CD4-positive, alpha-beta memory T cell (primary cell): ENCODE results near the gene GIT2. TPM values are rescaled to one million over a fixed set of nuclear protein-coding genes. Genes with fewer than 3 reads are reported as not detected.
"Not testable (repeated sequence)": the region's sequence is repeated elsewhere in the genome, so short reads cannot be mapped to it uniquely, and the experiment has no call there.

ENCODE experiments used
- CTCF ChIA-PET: fragments of 350-600 bp; sonication (Branson Sonifier 250); formaldehyde crosslinking; loops from one replicate; lab custom pipeline; 2021; ENCODE audit warnings: inconsistent platforms; ENCODE audit not compliant: partially characterized antibody; lab: Charles Lee
- POLR2A ChIA-PET: fragments of 350-600 bp; sonication (Branson Sonifier 250); formaldehyde crosslinking; loops from one replicate; lab custom pipeline; 2021; ENCODE audit not compliant: partially characterized antibody; lab: Charles Lee
- DNase-seq, 5 donors: peaks; one replicate each; pipeline versions ENCODE4 v3.0.0 to v3.0.0-alpha.2; 2020 to 2022; ENCODE audit warnings: mixed read lengths in 1 of 5
- H3K27ac ChIP-seq: one replicate; pipeline ENCODE4 v1.7.0; 2013; ENCODE audit warnings: low read depth, low read length
- H3K27me3 ChIP-seq: 2 replicates; pipeline ENCODE4 v1.7.0; 2013; ENCODE audit warnings: mild to moderate bottlenecking, low read length, moderate library complexity; ENCODE audit not compliant: insufficient read depth
- H3K36me3 ChIP-seq: 2 replicates; pipeline ENCODE4 v1.7.0; 2013; ENCODE audit warnings: mild to moderate bottlenecking, low read length, moderate library complexity; ENCODE audit not compliant: insufficient read depth
- H3K4me1 ChIP-seq: 2 replicates; pipeline ENCODE4 v1.7.0; 2013; ENCODE audit warnings: mild to moderate bottlenecking, low read length, moderate library complexity; ENCODE audit not compliant: insufficient read depth
- H3K4me3 ChIP-seq, 2 donors: one replicate each; pipeline ENCODE4 v1.7.0; 2013; ENCODE audit warnings: low read length in 2 of 2, mild to moderate bottlenecking in 1 of 2
- H3K9me3 ChIP-seq, 2 donors: one replicate each; pipeline ENCODE4 v1.7.0; 2013; ENCODE audit warnings: low read length in 2 of 2, control low read depth in 1 of 2; ENCODE audit not compliant: control insufficient read depth in 1 of 2
- H3K27ac Mint-ChIP-seq, 7 donors: one replicate each; pipeline ENCODE4 v1.8.0; 2020 to 2021; ENCODE audit warnings: mixed read lengths in 7 of 7, mild to moderate bottlenecking in 6 of 7, inconsistent platforms in 3 of 7, moderate library complexity in 3 of 7
- H3K27me3 Mint-ChIP-seq, 2 donors: one replicate each; pipeline ENCODE4 v1.8.0; 2020 to 2021; ENCODE audit warnings: mixed read lengths in 2 of 2
- H3K36me3 Mint-ChIP-seq, 2 donors: one replicate each; pipeline ENCODE4 v1.8.0; 2020 to 2021; ENCODE audit warnings: mixed read lengths in 2 of 2, inconsistent platforms in 1 of 2, mild to moderate bottlenecking in 1 of 2
- H3K4me1 Mint-ChIP-seq, 4 donors: one replicate each; pipeline ENCODE4 v1.8.0; 2020 to 2021; ENCODE audit warnings: mixed read lengths in 4 of 4, mild to moderate bottlenecking in 1 of 4
- H3K4me3 Mint-ChIP-seq, 8 donors: one replicate each; pipeline ENCODE4 v1.8.0; 2020 to 2021; ENCODE audit warnings: mixed read lengths in 8 of 8, mild to moderate bottlenecking in 7 of 8, moderate library complexity in 6 of 8, inconsistent platforms in 3 of 8
- H3K9me3 Mint-ChIP-seq, 8 donors: one replicate each; pipeline ENCODE4 v1.8.0; 2020 to 2021; ENCODE audit warnings: mixed read lengths in 8 of 8, mild to moderate bottlenecking in 5 of 8, inconsistent platforms in 3 of 8, moderate library complexity in 1 of 8
- intact Hi-C: fragments of 100-400 bp; cut with micrococcal nuclease; formaldehyde crosslinking; loops from one replicate; pipeline ENCODE4 v1.15.1; 2023
- polyA plus RNA-seq, 2 donors: library from polyadenylated mRNA; unstranded; fragments of 300-500 nt; fragmentation: Illumina TruSeq; gene quantifications; one replicate each; pipeline ENCODE4 v1.2.3, GENCODE V29; 2021
- total RNA-seq, 2 experiments: library from RNA; stranded (reverse); gene quantifications; one replicate each; pipeline ENCODE4 v1.2.3, GENCODE V29; 2021

The GIT2 gene
- total and polyA plus RNA-seq, 4 experiments from 2014 or later, result 83.1 to 149 (median 118) TPM

- CTCF ChIA-PET, result no interaction called here
- Mint-ChIP-seq H3K9me3 (no peaks in the 10 kb centered on the region), H3K36me3 (peaks cover 44 to 67% of the 10 kb centered on the region in 2 donors), H3K27me3 (no peaks in the 10 kb centered on the region), H3K4me3 (no peak overlapping the region), H3K27ac (peak overlapping the region in 3 of 7 donors; percentile 27 to 66 (median 41)), H3K4me1 (peaks cover 16 to 50% (median 34%) of the 10 kb centered on the region in 4 donors)
- Histone ChIP-seq H3K36me3 (peaks cover 63% of the 10 kb centered on the region), H3K4me3 (no peak overlapping the region), H3K27ac (no peak overlapping the region), H3K9me3 (no peaks in the 10 kb centered on the region), H3K27me3 (no peaks in the 10 kb centered on the region), H3K4me1 (peaks cover 29% of the 10 kb centered on the region)
- intact Hi-C loops, result no loop called here
- POLR2A ChIA-PET, result interaction anchor here (0.6 to 2.0 kb wide), 4 partner anchors 11 to 749 kb away, joined by 3 to 4 read pairs (median 4); partner anchors contain the start of gene ANKRD13A
- no peak for DNase-seq
Measured at GRCh38 chr12:109987615-109988014, 8.6 kb downstream of the GIT2 start.

- peaks cover 20 to 49% (median 34%) of the 10 kb centered on the region in 4 donors for H3K4me1 Mint-ChIP-seq
- Histone ChIP-seq H3K36me3 (peaks cover 68% of the 10 kb centered on the region), H3K4me1 (peaks cover 29% of the 10 kb centered on the region)
- H3K9me3 ChIP-seq, DNase-seq, H3K9me3 Mint-ChIP-seq, H3K27ac ChIP-seq, intact Hi-C loops, H3K4me3 Mint-ChIP-seq, H3K27me3 ChIP-seq, H3K4me3 ChIP-seq, CTCF ChIA-PET, H3K27me3 Mint-ChIP-seq: not testable (repeated sequence)
- POLR2A ChIA-PET, result interaction anchor here (0.7 kb wide), 1 partner anchor 19 kb away, joined by 4 read pairs; no protein-coding TSS in a partner anchor
- H3K27ac Mint-ChIP-seq, result peak overlapping the region in 1 of 7 donors; percentile 32
- H3K36me3 Mint-ChIP-seq, result peaks cover 51 to 72% of the 10 kb centered on the region in 2 donors
Measured at GRCh38 chr12:109986236-109986635, 9.9 kb downstream of the GIT2 start.

- peak overlapping the region in 5 of 7 donors; percentile 31 to 88 (median 52) for H3K27ac Mint-ChIP-seq
- Histone ChIP-seq H3K4me3 (no peak overlapping the region), H3K36me3 (peaks cover 62% of the 10 kb centered on the region), H3K27ac (no peak overlapping the region), H3K9me3 (no peaks in the 10 kb centered on the region), H3K4me1 (peaks cover 39% of the 10 kb centered on the region), H3K27me3 (no peaks in the 10 kb centered on the region)
- ChIA-PET CTCF (interaction anchor here (0.8 to 1.4 kb wide), 2 partner anchors 10 to 31 kb away, joined by 3 to 4 read pairs; no protein-coding TSS in a partner anchor), POLR2A (interaction anchor here (1.9 to 3.5 kb wide), 2 partner anchors 11 to 16 kb away, joined by 4 to 23 read pairs; partner anchors contain the start of gene ANKRD13A)
- H3K36me3 Mint-ChIP-seq, result peaks cover 55 to 69% of the 10 kb centered on the region in 2 donors
- H3K4me3 Mint-ChIP-seq, result no peak overlapping the region
- H3K4me1 Mint-ChIP-seq, result peaks cover 20 to 47% (median 39%) of the 10 kb centered on the region in 4 donors
- no peaks in the 10 kb centered on the region for H3K9me3 Mint-ChIP-seq
- intact Hi-C loops, result no loop called here
- no peak for DNase-seq
- H3K27me3 Mint-ChIP-seq, result no peaks in the 10 kb centered on the region
Measured at GRCh38 chr12:109983432-109984142, 12.6 kb downstream of the GIT2 start.

- Histone ChIP-seq H3K4me1 (peaks cover 33% of the 10 kb centered on the region), H3K27me3 (no peaks in the 10 kb centered on the region), H3K27ac (peak overlapping the region; percentile 47), H3K36me3 (peaks cover 50% of the 10 kb centered on the region), H3K9me3 (no peaks in the 10 kb centered on the region), H3K4me3 (no peak overlapping the region)
- peak overlapping the region in 6 of 7 donors; percentile 31 to 91 (median 76) for H3K27ac Mint-ChIP-seq
- peaks cover 58 to 67% of the 10 kb centered on the region in 2 donors for H3K36me3 Mint-ChIP-seq
- H3K4me3 Mint-ChIP-seq, result peak overlapping the region in 4 of 8 donors; percentile 4 to 71 (median 43)
- no peaks in the 10 kb centered on the region for H3K27me3 Mint-ChIP-seq
- ChIA-PET POLR2A (interaction anchor here (1.8 to 2.1 kb wide), 2 partner anchors 17 to 22 kb away, joined by 6 to 14 read pairs; partner anchors contain the start of gene ANKRD13A), CTCF (no interaction called here)
- H3K4me1 Mint-ChIP-seq, result peaks cover 26 to 51% (median 43%) of the 10 kb centered on the region in 4 donors
- no peak for DNase-seq
- intact Hi-C loops, result no loop called here
- H3K9me3 Mint-ChIP-seq, result no peaks in the 10 kb centered on the region
Measured at GRCh38 chr12:109982210-109982609, 14.0 kb downstream of the GIT2 start.

GRCh38 chr12:109981311-109981710 lies 14.9 kb downstream of the GIT2 start:
- H3K4me1 Mint-ChIP-seq, result peaks cover 26 to 51% (median 43%) of the 10 kb centered on the region in 4 donors
- DNase-seq, result peak in 4 of 5 donors; percentile 54 to 89 (median 62)
- Histone ChIP-seq H3K9me3 (no peaks in the 10 kb centered on the region), H3K36me3 (peaks cover 56% of the 10 kb centered on the region), H3K27ac (peak overlapping the region; percentile 47), H3K4me1 (peaks cover 33% of the 10 kb centered on the region), H3K4me3 (no peak overlapping the region), H3K27me3 (no peaks in the 10 kb centered on the region)
- no peaks in the 10 kb centered on the region for H3K9me3 Mint-ChIP-seq
- H3K27ac Mint-ChIP-seq, result peak overlapping the region; percentile 61 to 91 (median 76)
- ChIA-PET POLR2A (interaction anchor here (1.0 to 2.1 kb wide), 5 partner anchors 11 to 23 kb away, joined by 5 to 14 read pairs (median 6); partner anchors contain the start of genes ANKRD13A and GIT2), CTCF (interaction anchor here (0.7 to 1.0 kb wide), 5 partner anchors 12 to 127 kb away, joined by 3 read pairs; no protein-coding TSS in a partner anchor)
- no peaks in the 10 kb centered on the region for H3K27me3 Mint-ChIP-seq
- peak overlapping the region in 4 of 8 donors; percentile 26 to 71 (median 50) for H3K4me3 Mint-ChIP-seq
- peaks cover 62 to 72% of the 10 kb centered on the region in 2 donors for H3K36me3 Mint-ChIP-seq
- intact Hi-C loops, result loop anchor here (1.0 kb wide), 1 partner anchor 13 kb away; no protein-coding TSS in a partner anchor

GRCh38 chr12:109972821-109973220 lies 23.3 kb downstream of the GIT2 start:
- DNase-seq, result no peak
- Histone ChIP-seq H3K4me1 (peaks cover 28% of the 10 kb centered on the region), H3K27me3 (no peaks in the 10 kb centered on the region), H3K9me3 (no peaks in the 10 kb centered on the region), H3K4me3 (no peak overlapping the region), H3K36me3 (peaks cover 24% of the 10 kb centered on the region), H3K27ac (peak overlapping the region; percentile 20)
- H3K27ac Mint-ChIP-seq, result peak overlapping the region in 5 of 7 donors; percentile 13 to 97 (median 88)
- H3K4me1 Mint-ChIP-seq, result peaks cover 13 to 31% (median 19%) of the 10 kb centered on the region in 4 donors
- ChIA-PET CTCF (no interaction called here), POLR2A (interaction anchor here (0.6 to 1.1 kb wide), 3 partner anchors 12 to 119 kb away, joined by 3 to 4 read pairs (median 3); no protein-coding TSS in a partner anchor)
- intact Hi-C loops, result no loop called here
- H3K36me3 Mint-ChIP-seq, result peaks cover 43 to 58% of the 10 kb centered on the region in 2 donors
- no peaks in the 10 kb centered on the region for H3K27me3 Mint-ChIP-seq
- no peak overlapping the region for H3K4me3 Mint-ChIP-seq
- peaks cover 0 to 2% (median 0%) of the 10 kb centered on the region in 8 donors for H3K9me3 Mint-ChIP-seq

- Mint-ChIP-seq H3K27ac (peak overlapping the region in 2 of 7 donors; percentile 42 to 88), H3K9me3 (peaks cover 0 to 2% (median 0%) of the 10 kb centered on the region in 8 donors), H3K4me3 (peak overlapping the region in 4 of 8 donors; percentile 15 to 71 (median 26)), H3K36me3 (peaks cover 35 to 58% of the 10 kb centered on the region in 2 donors), H3K27me3 (no peaks in the 10 kb centered on the region), H3K4me1 (peaks cover 19 to 46% (median 28%) of the 10 kb centered on the region in 4 donors)
- Histone ChIP-seq H3K27me3 (no peaks in the 10 kb centered on the region), H3K27ac (no peak overlapping the region), H3K4me1 (peaks cover 31% of the 10 kb centered on the region), H3K4me3 (no peak overlapping the region), H3K36me3 (peaks cover 29% of the 10 kb centered on the region), H3K9me3 (no peaks in the 10 kb centered on the region)
- POLR2A ChIA-PET, result no interaction called here
- CTCF ChIA-PET, result no interaction called here
- intact Hi-C loops, result no loop called here
- DNase-seq, result no peak
Measured at GRCh38 chr12:109968801-109969200, 27.4 kb downstream of the GIT2 start.
